GM12864 (cell line): ENCODE measurements around the gene S100A16.
"Not testable (repeated sequence)": the region's sequence is repeated elsewhere in the genome, so short reads cannot be mapped to it uniquely, and the experiment has no call there.

ENCODE experiments used
- DNase-seq: peaks from one replicate; pipeline ENCODE4 v3.0.0-alpha.2; 2011; ENCODE audit warnings: low read depth
- H3K4me3 ChIP-seq: 2 replicates; pipeline ENCODE4 v1.5.1; 2011; ENCODE audit warnings: mild to moderate bottlenecking, low read depth, low read length, control low read depth
- CTCF ChIP-seq: IDR thresholded peaks from 2 replicates; pipeline ENCODE4 v1.5.1; 2011; ENCODE audit warnings: low read depth, mild to moderate bottlenecking, moderate library complexity, low read length, control low read depth, inconsistent platforms; ENCODE audit errors: missing control alignments

The S100A16 gene

GRCh38 chr1:153646672-153647345, 33.9 kb upstream of the S100A16 start:
- H3K4me3 ChIP-seq: no peak overlapping the region
- TF ChIP-seq CTCF: no peak
- DNase-seq: no peak

GRCh38 chr1:153643816-153644215, 30.9 kb upstream of the S100A16 start:
- no peak for TF ChIP-seq CTCF
- DNase-seq: no peak

GRCh38 chr1:153643100-153643499, 30.2 kb upstream of the S100A16 start:
- no peak for TF ChIP-seq CTCF
- H3K4me3 ChIP-seq: no peak overlapping the region
- no peak for DNase-seq

More at GRCh38 chr1:153643816-153644215, 30.9 kb upstream of the S100A16 start:
- no peak overlapping the region for H3K4me3 ChIP-seq

- no peak overlapping the region for H3K4me3 ChIP-seq
- no peak for TF ChIP-seq CTCF
- no peak for DNase-seq
Measured at GRCh38 chr1:153642161-153642560, 29.2 kb upstream of the S100A16 start.

GRCh38 chr1:153640861-153641260, 27.9 kb upstream of the S100A16 start:
- no peak overlapping the region for H3K4me3 ChIP-seq
- no peak for TF ChIP-seq CTCF
- no peak for DNase-seq

- not testable (repeated sequence) for H3K4me3 ChIP-seq, DNase-seq
Measured at GRCh38 chr1:153640213-153640612, 27.3 kb upstream of the S100A16 start.

GRCh38 chr1:153639280-153639679, 26.3 kb upstream of the S100A16 start:
- TF ChIP-seq CTCF: no peak
- no peak for DNase-seq

More at GRCh38 chr1:153639280-153639679, 26.3 kb upstream of the S100A16 start:
- no peak overlapping the region for H3K4me3 ChIP-seq
